ENCODE results near the gene NUP54. TPM values are rescaled to one million over a fixed set of nuclear protein-coding genes. Genes with fewer than 3 reads are reported as not detected.

NUP54 gene
- total RNA-seq, 1 experiment from 2014 or later = 29.2 TPM

DNA sequence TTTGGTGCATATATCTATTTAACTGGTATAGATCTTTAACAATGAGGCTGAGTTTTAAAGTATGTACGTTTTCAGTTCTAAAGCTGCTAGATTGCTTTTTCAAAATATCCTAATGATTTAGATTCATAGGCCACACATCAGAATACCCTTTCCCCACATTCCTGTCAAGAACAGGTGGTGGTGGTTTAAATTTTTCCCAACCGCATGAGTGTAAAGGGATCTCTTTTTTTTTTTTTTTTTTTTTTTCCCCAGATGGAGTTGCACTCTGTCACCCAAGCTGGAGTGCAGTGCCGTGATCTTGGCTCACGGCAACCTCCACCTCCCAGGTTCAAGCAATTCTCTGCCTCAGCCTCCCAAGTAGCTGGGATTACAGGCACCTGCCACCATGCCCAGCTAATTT is 28.0 kb downstream of the NUP54 start:
- H3K9ac ChIP-seq (ENCODE audit: low read length) = no peak overlapping the region
- BruUV-seq (replicated peaks) = no TSS peak
- H3K27ac ChIP-seq (ENCODE audit: low read length) = no peak overlapping the region
- no peak overlapping the region for H2AFZ ChIP-seq (ENCODE audit: low read length)
- H3K4me3 ChIP-seq (ENCODE audit: low read length) = no peak overlapping the region
- TF ChIP-seq CTCF (conservative IDR thresholded peaks at IDR 0.05; ENCODE audit: low read depth, low read length) (no peak), EZH2phosphoT487 (IDR thresholded peaks at IDR 0.05; ENCODE audit: borderline replicate concordance, low read length) (no peak), EZH2 (IDR thresholded peaks at IDR 0.05; ENCODE audit: low read length, unreplicated experiment) (no peak)
- no peaks in the 10 kb centered on the region for H3K4me1 ChIP-seq (ENCODE audit: insufficient read depth, low read length)
- no peaks in the 10 kb centered on the region for H4K20me1 ChIP-seq (ENCODE audit: low read length)
- no peaks in the 10 kb centered on the region for H3K27me3 ChIP-seq (ENCODE audit: low read length)
- no peaks in the 10 kb centered on the region for H3K9me2 ChIP-seq (replicated peaks; ENCODE audit: low read length)
- H3K9me3 ChIP-seq (ENCODE audit: low read length) = no peaks in the 10 kb centered on the region
- H3K79me2 ChIP-seq (ENCODE audit: low read length) = no peaks in the 10 kb centered on the region
- CTCF ChIA-PET = no interaction called here
- DNase-seq = no peak
- no peak for ATAC-seq
- intact Hi-C loops (cut with micrococcal nuclease) = no loop called here
- peaks cover 57% of the 10 kb centered on the region for H3K36me3 ChIP-seq (ENCODE audit: low read depth, low read length)
- no peaks in the 10 kb centered on the region for H3F3A ChIP-seq (ENCODE audit: low read length, unreplicated experiment)
- POLR2A ChIA-PET (ENCODE audit: unreplicated experiment) = no interaction called here
- no peak overlapping the region for H3K4me2 ChIP-seq (ENCODE audit: low read length)

DNA sequence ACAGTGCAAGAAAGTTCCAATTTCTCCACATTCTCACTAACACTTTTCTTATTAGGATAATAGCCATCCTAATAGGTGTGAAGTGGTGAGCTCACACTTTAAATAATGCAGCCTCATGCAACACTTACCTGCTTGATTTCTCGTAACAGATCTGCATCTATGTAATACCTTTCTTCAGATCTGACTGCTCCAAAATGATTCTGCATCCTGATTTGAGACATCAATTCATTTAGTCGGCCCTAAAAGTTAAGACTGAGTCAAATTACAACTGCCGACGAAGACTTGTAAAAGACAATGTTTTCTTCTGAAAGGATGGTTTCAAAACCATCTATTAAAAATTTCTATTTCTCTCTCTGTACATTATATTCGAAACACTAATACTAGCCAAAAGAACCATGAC is 30.7 kb downstream of the NUP54 start:
- Histone ChIP-seq H3K27ac (ENCODE audit: low read length) (no peak overlapping the region), H3K36me3 (ENCODE audit: low read depth, low read length) (peaks cover 56% of the 10 kb centered on the region), H3K79me2 (ENCODE audit: low read length) (no peaks in the 10 kb centered on the region), H3K9ac (ENCODE audit: low read length) (no peak overlapping the region), H2AFZ (ENCODE audit: low read length) (no peak overlapping the region), H3K4me1 (ENCODE audit: insufficient read depth, low read length) (no peaks in the 10 kb centered on the region), H3F3A (ENCODE audit: low read length, unreplicated experiment) (no peaks in the 10 kb centered on the region), H3K27me3 (ENCODE audit: low read length) (no peaks in the 10 kb centered on the region), H4K20me1 (ENCODE audit: low read length) (no peaks in the 10 kb centered on the region), H3K4me3 (ENCODE audit: low read length) (no peak overlapping the region), H3K9me3 (ENCODE audit: low read length) (no peaks in the 10 kb centered on the region), H3K4me2 (ENCODE audit: low read length) (no peak overlapping the region), H3K9me2 (replicated peaks; ENCODE audit: low read length) (no peaks in the 10 kb centered on the region)
- no TSS peak for BruUV-seq (replicated peaks)
- intact Hi-C loops (cut with micrococcal nuclease) = no loop called here
- no peak for DNase-seq
- ChIA-PET POLR2A (ENCODE audit: unreplicated experiment) (no interaction called here), CTCF (no interaction called here)
- no peak for TF ChIP-seq EZH2 (IDR thresholded peaks at IDR 0.05; ENCODE audit: low read length, unreplicated experiment)
- TF ChIP-seq CTCF (conservative IDR thresholded peaks at IDR 0.05; ENCODE audit: low read depth, low read length) = no peak
- TF ChIP-seq EZH2phosphoT487 (IDR thresholded peaks at IDR 0.05; ENCODE audit: borderline replicate concordance, low read length) = no peak
- ATAC-seq = no peak

GRCh38 chr4:76116821-76117220 is 31.4 kb downstream of the NUP54 start:
- Histone ChIP-seq H3K4me2 (ENCODE audit: low read length) (no peak overlapping the region), H3K79me2 (ENCODE audit: low read length) (no peaks in the 10 kb centered on the region), H3K9me2 (replicated peaks; ENCODE audit: low read length) (no peaks in the 10 kb centered on the region), H3K27me3 (ENCODE audit: low read length) (no peaks in the 10 kb centered on the region), H3K27ac (ENCODE audit: low read length) (no peak overlapping the region), H3K4me1 (ENCODE audit: insufficient read depth, low read length) (no peaks in the 10 kb centered on the region), H3K9me3 (ENCODE audit: low read length) (no peaks in the 10 kb centered on the region), H3K36me3 (ENCODE audit: low read depth, low read length) (peaks cover 49% of the 10 kb centered on the region), H3F3A (ENCODE audit: low read length, unreplicated experiment) (no peaks in the 10 kb centered on the region), H3K4me3 (ENCODE audit: low read length) (no peak overlapping the region), H4K20me1 (ENCODE audit: low read length) (no peaks in the 10 kb centered on the region), H2AFZ (ENCODE audit: low read length) (no peak overlapping the region), H3K9ac (ENCODE audit: low read length) (no peak overlapping the region)
- TF ChIP-seq EZH2 (IDR thresholded peaks at IDR 0.05; ENCODE audit: low read length, unreplicated experiment) = no peak
- no peak for TF ChIP-seq EZH2phosphoT487 (IDR thresholded peaks at IDR 0.05; ENCODE audit: borderline replicate concordance, low read length)
- TF ChIP-seq CTCF (conservative IDR thresholded peaks at IDR 0.05; ENCODE audit: low read depth, low read length) = no peak
- ATAC-seq = no peak
- DNase-seq = no peak
- intact Hi-C loops (cut with micrococcal nuclease) = no loop called here
- ChIA-PET CTCF (no interaction called here), POLR2A (ENCODE audit: unreplicated experiment) (no interaction called here)
- no TSS peak for BruUV-seq (replicated peaks)
